A673 (cell line): ENCODE measurements around the gene OPRL1. TPM values are rescaled to one million over a fixed set of nuclear protein-coding genes. Genes with fewer than 3 reads are reported as not detected.

ENCODE experiments used
- BruUV-seq: library from RNA; stranded (reverse); fragments of 400-500 nt; replicated peaks from 2 replicates; lab custom pipeline; 2021; lab: Mats Ljungman, UMichigan
- CTCF ChIA-PET: fragments of 300-600 bp; sonication (Branson Sonifier 250); formaldehyde crosslinking; loops from one replicate; lab custom pipeline; 2022; ENCODE audit warnings: antibody characterized with exemption; lab: Charles Lee
- POLR2A ChIA-PET: fragments of 300-600 bp; sonication (Branson Sonifier 250); formaldehyde crosslinking; loops from one replicate; lab custom pipeline; 2022; ENCODE audit warnings: antibody characterized with exemption; ENCODE audit not compliant: low non-redundant PET; lab: Charles Lee
- DNase-seq: peaks from one replicate; pipeline ENCODE4 v3.0.0-alpha.2; 2015; ENCODE audit warnings: low spot score
- H3K27ac ChIP-seq: fragments of 200-600 bp; sonication (generic); 2 replicates; pipeline ENCODE4 v1.5.1; 2016; ENCODE audit warnings: mixed run types, low read depth, mild to moderate bottlenecking, mixed read lengths, antibody characterized with exemption, low read length; ENCODE audit not compliant: poor library complexity, severe bottlenecking
- H3K27me3 ChIP-seq: fragments of 200-600 bp; sonication (generic); replicated peaks from 2 replicates; pipeline ENCODE4 v1.6.1; 2017; ENCODE audit warnings: mixed run types, low read depth, mild to moderate bottlenecking, mixed read lengths, antibody characterized with exemption, low read length; ENCODE audit not compliant: insufficient read depth, poor library complexity
- H3K36me3 ChIP-seq: fragments of 200-600 bp; sonication (generic); 2 replicates; pipeline ENCODE4 v1.6.1; 2016; ENCODE audit warnings: mixed run types, mild to moderate bottlenecking, mixed read lengths, antibody characterized with exemption, low read length; ENCODE audit not compliant: insufficient read depth, poor library complexity, severe bottlenecking
- H3K4me1 ChIP-seq: fragments of 200-600 bp; sonication (generic); 2 replicates; pipeline ENCODE4 v1.6.1; 2017; ENCODE audit warnings: mixed run types, mild to moderate bottlenecking, mixed read lengths, antibody characterized with exemption, low read length; ENCODE audit not compliant: insufficient read depth, poor library complexity, severe bottlenecking
- H3K4me3 ChIP-seq: fragments of 200-600 bp; sonication (generic); 2 replicates; pipeline ENCODE4 v1.5.1; 2016; ENCODE audit warnings: low read depth, mixed run types, mild to moderate bottlenecking, mixed read lengths, low read length; ENCODE audit not compliant: poor library complexity, severe bottlenecking
- H3K9me3 ChIP-seq: fragments of 200-600 bp; sonication (generic); 2 replicates; pipeline ENCODE4 v1.6.1; 2016; ENCODE audit warnings: mixed run types, low read depth, mild to moderate bottlenecking, mixed read lengths, antibody characterized with exemption, low read length; ENCODE audit not compliant: poor library complexity, severe bottlenecking
- CTCF ChIP-seq: fragments of 300-800, 200-600 bp; sonication (generic); conservative IDR thresholded peaks from 2 replicates; pipeline ENCODE4 v1.5.1; 2017; ENCODE audit warnings: low read depth, mild to moderate bottlenecking, antibody characterized with exemption, low read length, moderate library complexity, mixed read lengths
- EZH2 ChIP-seq: fragments of 200-600 bp; sonication (generic); IDR thresholded peaks from 2 replicates; pipeline ENCODE4 v1.6.1; 2017; ENCODE audit warnings: borderline replicate concordance, low read depth, mild to moderate bottlenecking, mixed read lengths, antibody characterized with exemption, low read length; ENCODE audit not compliant: poor library complexity, severe bottlenecking
- intact Hi-C: fragments of 100-400 bp; cut with micrococcal nuclease; formaldehyde crosslinking; loops from one replicate; pipeline ENCODE4 v1.10.0; 2022; ENCODE audit not compliant: unreplicated experiment
- total RNA-seq: library from RNA; stranded (reverse); gene quantifications from 2 replicates; pipeline ENCODE4 v1.2.3, GENCODE V29; 2021

Gene OPRL1
- total RNA-seq, 1 experiment from 2014 or later, result 0.32 TPM

DNA sequence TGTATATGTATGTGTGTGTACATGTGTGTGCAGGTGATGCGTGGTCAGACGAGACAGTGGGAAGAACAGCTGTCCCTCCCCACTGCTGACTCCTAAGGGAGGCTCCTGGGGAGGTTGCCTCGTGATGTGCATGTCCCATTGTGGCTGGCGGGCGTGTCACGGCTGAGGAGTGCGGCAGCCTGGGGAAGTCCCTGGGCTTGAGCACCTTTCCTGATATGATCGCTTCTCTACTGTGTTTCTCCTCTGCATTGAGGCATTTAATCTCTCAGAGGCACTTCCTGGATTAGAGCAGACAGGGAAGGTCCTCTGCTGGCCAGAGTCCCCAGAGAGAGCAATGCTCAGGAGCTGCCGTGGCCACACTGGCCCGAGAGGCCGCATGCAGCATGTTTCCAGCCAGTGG, 16.0 kb downstream of the OPRL1 start:
- no peaks in the 10 kb centered on the region for H3K36me3 ChIP-seq
- ChIA-PET CTCF (interaction anchor here (1.1 kb wide), 1 partner anchor 24 kb away, joined by 3 read pairs; no protein-coding TSS in a partner anchor), POLR2A (no interaction called here)
- no peak overlapping the region for H3K4me3 ChIP-seq
- intact Hi-C loops, result no loop called here
- no peaks in the 10 kb centered on the region for H3K9me3 ChIP-seq
- no TSS peak for BruUV-seq
- no peaks in the 10 kb centered on the region for H3K4me1 ChIP-seq
- DNase-seq, result no peak
- TF ChIP-seq CTCF (no peak), EZH2 (no peak)
- H3K27ac ChIP-seq, result no peak overlapping the region
- peaks cover 2% of the 10 kb centered on the region for H3K27me3 ChIP-seq

- H3K4me1 ChIP-seq, result no peaks in the 10 kb centered on the region
- POLR2A ChIA-PET, result no interaction called here
- intact Hi-C loops, result no loop called here
- no peak overlapping the region for H3K27ac ChIP-seq
- no peaks in the 10 kb centered on the region for H3K9me3 ChIP-seq
- H3K27me3 ChIP-seq, result peaks cover 8% of the 10 kb centered on the region
- no peak for TF ChIP-seq CTCF
- TF ChIP-seq EZH2, result no peak
- no peak overlapping the region for H3K4me3 ChIP-seq
- no peaks in the 10 kb centered on the region for H3K36me3 ChIP-seq
- CTCF ChIA-PET, result interaction anchor here (1.1 kb wide), 1 partner anchor 23 kb away, joined by 3 read pairs; no protein-coding TSS in a partner anchor
- no peak for DNase-seq
- BruUV-seq, result no TSS peak
Measured at GRCh38 chr20:64096535-64096934, 16.7 kb downstream of the OPRL1 start.

- no peak for TF ChIP-seq CTCF
- no peak for TF ChIP-seq EZH2
- Histone ChIP-seq H3K27me3 (peaks cover 28% of the 10 kb centered on the region), H3K9me3 (no peaks in the 10 kb centered on the region), H3K4me3 (no peak overlapping the region), H3K36me3 (no peaks in the 10 kb centered on the region), H3K27ac (no peak overlapping the region), H3K4me1 (no peaks in the 10 kb centered on the region)
- no TSS peak for BruUV-seq
- intact Hi-C loops, result no loop called here
- ChIA-PET POLR2A (no interaction called here), CTCF (no interaction called here)
- no peak for DNase-seq
Measured at GRCh38 chr20:64098471-64099013, 18.7 kb downstream of the OPRL1 start.
